GM06990 (cell line): ENCODE data around the gene TP53I3.
A peak's percentile ranks its signal among the peaks of the same experiment; 100 is the strongest.

ENCODE experiments used
- DNase-seq: peaks from one replicate; pipeline ENCODE4 v3.0.0-alpha.2; 2011; ENCODE audit not compliant: insufficient read length; ENCODE audit errors: extremely low read depth
- H3K27me3 ChIP-seq: replicated peaks from 2 replicates; pipeline ENCODE4 v1.6.0; 2011; ENCODE audit warnings: low read length; ENCODE audit not compliant: control insufficient read depth, insufficient read depth
- H3K36me3 ChIP-seq: 2 replicates; pipeline ENCODE4 v1.5.1; 2011; ENCODE audit warnings: low read length; ENCODE audit not compliant: control insufficient read depth, insufficient read depth
- H3K4me3 ChIP-seq: replicated peaks from 2 replicates; pipeline ENCODE4 v1.5.1; 2011; ENCODE audit warnings: low read depth, mild to moderate bottlenecking, control low read depth, low read length
- TF ChIP-seq, protein P1 (sequence below): IDR thresholded peaks from 2 replicates; pipeline ENCODE4 v1.5.1; 2011; ENCODE audit warnings: low read length, control low read depth, mild to moderate bottlenecking, inconsistent platforms; ENCODE audit not compliant: insufficient read depth, poor library complexity, severe bottlenecking

Gene TP53I3

DNA sequence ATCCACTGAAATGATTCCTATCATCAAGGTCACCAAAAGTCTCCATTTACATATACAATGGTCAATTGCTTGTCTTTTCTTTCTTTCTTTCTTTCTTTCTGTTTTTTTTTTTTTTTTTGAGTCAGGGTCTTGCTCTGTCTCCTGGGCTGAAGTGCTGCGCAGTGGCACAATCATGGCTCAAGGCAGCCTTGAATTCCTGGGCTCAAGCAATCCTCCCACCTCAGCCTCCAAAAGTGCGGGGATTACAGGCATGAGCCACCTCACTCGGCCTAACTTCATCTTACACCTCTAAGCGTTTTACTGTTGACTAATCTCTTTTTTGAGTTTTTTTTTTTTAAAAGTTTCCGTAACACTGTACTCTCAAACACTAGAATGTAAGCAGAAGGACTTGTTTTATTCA is 9.4 kb downstream of the TP53I3 start:
- Histone ChIP-seq H3K36me3 (no peaks in the 10 kb centered on the region; the same call in 1 of the 2 replicates), H3K4me3 (peak overlapping the region; percentile 76), H3K27me3 (no peaks in the 10 kb centered on the region)
- TF ChIP-seq, protein P1, sequence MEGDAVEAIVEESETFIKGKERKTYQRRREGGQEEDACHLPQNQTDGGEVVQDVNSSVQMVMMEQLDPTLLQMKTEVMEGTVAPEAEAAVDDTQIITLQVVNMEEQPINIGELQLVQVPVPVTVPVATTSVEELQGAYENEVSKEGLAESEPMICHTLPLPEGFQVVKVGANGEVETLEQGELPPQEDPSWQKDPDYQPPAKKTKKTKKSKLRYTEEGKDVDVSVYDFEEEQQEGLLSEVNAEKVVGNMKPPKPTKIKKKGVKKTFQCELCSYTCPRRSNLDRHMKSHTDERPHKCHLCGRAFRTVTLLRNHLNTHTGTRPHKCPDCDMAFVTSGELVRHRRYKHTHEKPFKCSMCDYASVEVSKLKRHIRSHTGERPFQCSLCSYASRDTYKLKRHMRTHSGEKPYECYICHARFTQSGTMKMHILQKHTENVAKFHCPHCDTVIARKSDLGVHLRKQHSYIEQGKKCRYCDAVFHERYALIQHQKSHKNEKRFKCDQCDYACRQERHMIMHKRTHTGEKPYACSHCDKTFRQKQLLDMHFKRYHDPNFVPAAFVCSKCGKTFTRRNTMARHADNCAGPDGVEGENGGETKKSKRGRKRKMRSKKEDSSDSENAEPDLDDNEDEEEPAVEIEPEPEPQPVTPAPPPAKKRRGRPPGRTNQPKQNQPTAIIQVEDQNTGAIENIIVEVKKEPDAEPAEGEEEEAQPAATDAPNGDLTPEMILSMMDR, result no peak
- DNase-seq, result no peak

DNA sequence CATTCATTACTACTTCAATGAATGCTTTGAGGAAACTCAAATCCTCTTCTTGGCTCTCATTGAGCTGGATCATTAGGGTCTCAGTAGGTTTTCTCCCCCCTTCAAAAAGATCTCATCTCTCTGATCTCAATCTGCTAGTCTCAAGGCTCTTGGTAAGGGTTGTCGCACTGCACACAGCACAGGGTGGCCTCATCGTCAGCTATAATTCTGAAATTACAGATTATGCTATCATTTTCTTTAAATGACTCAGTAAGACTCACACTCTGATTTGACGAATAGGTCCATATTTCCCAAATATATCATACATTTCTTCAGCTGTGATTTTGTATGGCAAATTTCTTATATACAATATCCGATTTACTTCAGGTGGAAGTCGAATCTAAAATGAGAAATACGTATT is 10.8 kb downstream of the TP53I3 start:
- H3K27me3 ChIP-seq, result no peaks in the 10 kb centered on the region
- no peak overlapping the region for H3K4me3 ChIP-seq
- H3K36me3 ChIP-seq, result peaks cover 2% of the 10 kb centered on the region
- TF ChIP-seq, protein P1, result no peak
- DNase-seq, result no peak

DNA sequence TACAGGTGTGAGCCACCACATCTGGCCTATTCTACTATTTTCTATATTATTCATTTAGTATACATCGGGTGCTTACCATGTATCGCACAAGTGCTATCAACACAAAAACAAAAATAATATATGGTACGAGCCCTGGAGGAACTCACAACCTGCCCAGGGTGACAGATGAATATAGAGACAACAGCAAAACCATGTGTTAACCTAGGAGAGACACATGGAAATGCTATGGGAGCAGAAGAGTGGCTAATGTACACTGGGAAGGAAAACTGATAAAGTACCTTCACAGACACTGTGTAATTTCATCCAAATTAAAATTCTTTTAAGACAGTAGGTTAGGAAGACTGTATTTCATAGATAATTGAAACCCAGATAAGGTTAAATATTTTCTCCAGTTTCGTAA is 12.4 kb downstream of the TP53I3 start:
- H3K4me3 ChIP-seq, result no peak overlapping the region
- TF ChIP-seq, protein P1, result no peak
- H3K36me3 ChIP-seq, result peaks cover 2% of the 10 kb centered on the region
- no peaks in the 10 kb centered on the region for H3K27me3 ChIP-seq
- DNase-seq, result no peak

DNA sequence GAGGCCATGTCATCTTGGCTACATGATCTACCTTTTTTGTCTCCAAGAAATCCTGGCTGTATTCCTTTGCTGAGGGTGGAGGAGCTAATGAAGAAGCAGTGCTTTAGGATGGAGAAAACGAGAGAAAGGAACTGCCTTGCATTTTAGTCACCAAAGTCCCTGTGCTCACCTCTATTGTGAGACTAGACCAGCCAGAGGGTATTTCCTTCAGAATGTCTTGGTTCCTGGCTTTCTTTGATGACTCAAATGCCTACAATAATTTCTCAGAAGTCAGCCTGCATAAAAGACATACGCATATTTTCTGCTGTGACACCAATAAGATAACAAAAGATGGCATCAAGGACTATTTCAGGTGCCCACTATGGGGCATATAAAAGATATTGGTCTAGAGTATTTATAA is 19.3 kb downstream of the TP53I3 start:
- no peak overlapping the region for H3K4me3 ChIP-seq
- peaks cover 2% of the 10 kb centered on the region for H3K36me3 ChIP-seq
- H3K27me3 ChIP-seq, result no peaks in the 10 kb centered on the region
- no peak for DNase-seq
- TF ChIP-seq, protein P1, result no peak

DNA sequence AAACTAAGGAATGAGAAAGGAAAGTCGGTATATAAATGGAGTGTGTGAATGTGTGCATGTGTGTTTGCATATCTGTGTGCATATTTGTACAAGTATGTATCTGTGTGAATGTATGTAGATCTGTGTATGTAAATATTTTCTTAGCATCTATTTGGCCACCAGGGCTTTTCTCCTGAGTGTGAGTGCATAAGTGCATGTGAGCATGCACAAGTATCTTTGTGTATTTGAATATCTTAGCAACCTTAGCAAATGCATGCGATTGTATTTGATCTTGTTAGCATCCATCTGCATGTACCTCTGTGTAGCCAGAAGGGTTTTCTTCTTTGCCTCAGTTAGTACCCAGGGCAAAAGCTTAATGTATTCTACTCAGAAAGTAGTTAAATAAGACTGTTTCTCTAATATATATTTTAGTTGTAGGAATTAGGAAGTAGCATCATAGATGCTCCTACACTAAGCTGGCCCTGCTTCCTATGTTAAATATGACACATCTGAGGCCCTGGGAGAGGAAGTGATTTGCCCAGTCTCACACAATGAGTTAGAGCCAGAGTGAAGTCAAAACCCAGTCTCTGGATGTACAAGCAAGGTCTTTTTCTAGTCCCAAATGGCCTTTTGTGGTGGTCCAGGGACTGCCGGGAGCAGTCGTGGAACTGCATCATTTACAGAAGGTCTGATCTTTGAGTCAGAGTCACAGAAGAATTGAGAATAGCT is 25.9 kb downstream of the TP53I3 start:
- Histone ChIP-seq H3K36me3 (no peaks in the 10 kb centered on the region), H3K27me3 (no peaks in the 10 kb centered on the region), H3K4me3 (no peak overlapping the region)
- TF ChIP-seq, protein P1, result no peak
- DNase-seq, result no peak

DNA sequence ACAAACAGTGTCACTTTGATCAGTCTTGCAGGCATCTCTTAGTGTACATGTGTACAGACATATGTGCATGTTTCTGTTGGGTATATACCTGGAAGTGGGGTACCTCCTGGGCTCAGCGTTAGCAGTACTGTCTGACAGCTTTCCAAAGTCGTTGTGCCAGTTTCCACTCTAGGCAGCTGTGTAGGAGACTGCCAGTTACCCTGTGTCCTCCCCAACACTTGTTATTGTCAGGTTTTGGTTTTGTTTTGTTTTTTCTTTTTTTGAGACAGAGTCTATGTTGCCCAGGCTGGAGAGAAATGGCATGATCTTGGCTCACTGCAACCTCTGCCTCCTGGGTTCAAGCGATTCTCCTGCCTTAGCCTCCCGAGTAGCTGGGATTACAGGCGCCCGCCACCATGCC is 28.9 kb downstream of the TP53I3 start:
- H3K36me3 ChIP-seq, result no peaks in the 10 kb centered on the region
- H3K27me3 ChIP-seq, result no peaks in the 10 kb centered on the region
- no peak overlapping the region for H3K4me3 ChIP-seq
- no peak for DNase-seq
- TF ChIP-seq, protein P1, result no peak
